Psoas muscle (tissue), 8 donors: ENCODE results near the gene PLAAT2. TPM values are rescaled to one million over a fixed set of nuclear protein-coding genes. Genes with fewer than 3 reads are reported as not detected.

ENCODE experiments used
- ATAC-seq, 4 donors: fragments of 200-7000 bp; cut with Tn5 transposase; one replicate each; pipeline ENCODE4 v1.9.1; 2020; ENCODE audit warnings: moderate library complexity in 3 of 4, mild to moderate bottlenecking in 2 of 4
- DNase-seq, 2 donors: peaks; one replicate each; pipeline ENCODE4 v3.0.0-alpha.2; 2020
- H3K27ac ChIP-seq: fragments of 200-600 bp; one replicate; pipeline ENCODE4 v1.8.0; 2022
- H3K27me3 ChIP-seq, 3 donors: fragments of 200-600 bp in 1 of 3; one replicate each; pipeline versions ENCODE4 v1.6.1 to v1.8.0; 2013 to 2022; ENCODE audit warnings: low read length in 2 of 3, mild to moderate bottlenecking in 2 of 3, moderate library complexity in 1 of 3; ENCODE audit not compliant: insufficient read depth in 3 of 3
- H3K36me3 ChIP-seq, 2 donors: fragments of 200-600 bp in 1 of 2; one replicate each; pipeline versions ENCODE4 v1.6.1 to v1.8.0; 2013 to 2022; ENCODE audit warnings: low read depth in 1 of 2, mild to moderate bottlenecking in 1 of 2, moderate library complexity in 1 of 2; ENCODE audit not compliant: insufficient read depth in 1 of 2
- H3K4me1 ChIP-seq: fragments of 200-600 bp; one replicate; pipeline ENCODE4 v1.8.0; 2022
- H3K4me3 ChIP-seq: fragments of 200-600 bp; one replicate; pipeline ENCODE4 v1.8.0; 2022; ENCODE audit warnings: mild to moderate bottlenecking
- H3K9me3 ChIP-seq: fragments of 200-600 bp; one replicate; pipeline ENCODE4 v1.8.0; 2022
- WGBS, 3 donors: extraction: QIAGEN DNeasy Blood & Tissue Kit; methylation state at CpG; one replicate each; pipeline versions ENCODE4 v1.1.6 to v1.1.7; 2013; 5-methylcytosine and 5-hydroxymethylcytosine counted together
- intact Hi-C, 2 donors: fragments of 100-400 bp; cut with DNase I; formaldehyde crosslinking; loops; one replicate each; pipeline versions ENCODE4 v1.11.0 to v1.14.2; 2022
- polyA plus RNA-seq, 3 donors: library from polyadenylated mRNA; stranded (reverse); fragments of 200-250 nt; gene quantifications; one replicate each; pipeline ENCODE4 v1.2.3, GENCODE V29; 2013
- total RNA-seq, 4 donors: library from RNA; stranded (reverse); fragmentation: NEBNext Ultra II Directional in 2 of 4; extraction: Animal tissue kit (Norgen Biotek cat#: 25700) in 2 of 4; gene quantifications; one replicate each; pipeline versions ENCODE4 v1.2.1 to v1.2.4, GENCODE V29; 2021 to 2023
- TF ChIP-seq, protein P1 (sequence below): fragments of 200-600 bp; IDR thresholded peaks from one replicate; pipeline ENCODE4 v1.8.0; 2022; ENCODE audit warnings: antibody characterized with exemption
- donor health status: healthy with polysubstance abuse.
- donor health status: DM: no; HTN: no; CAD: no; lungs with moderate emphysema.
- donor health status: Bipolar disorder and iron deficiency.
- donor health status: healthy.
- donor health status: DM: yes; HTN: yes; CAD: no.
- donor health status: DM: no; HTN: no; CAD: no.
- donor health status: DM: no; HTN: no; CAD: no.
- donor health status: DM: yes; HTN: yes; CAD: no.

Gene PLAAT2
- total and polyA plus RNA-seq, 7 donors = 0.16 TPM; not detected in 6

DNA sequence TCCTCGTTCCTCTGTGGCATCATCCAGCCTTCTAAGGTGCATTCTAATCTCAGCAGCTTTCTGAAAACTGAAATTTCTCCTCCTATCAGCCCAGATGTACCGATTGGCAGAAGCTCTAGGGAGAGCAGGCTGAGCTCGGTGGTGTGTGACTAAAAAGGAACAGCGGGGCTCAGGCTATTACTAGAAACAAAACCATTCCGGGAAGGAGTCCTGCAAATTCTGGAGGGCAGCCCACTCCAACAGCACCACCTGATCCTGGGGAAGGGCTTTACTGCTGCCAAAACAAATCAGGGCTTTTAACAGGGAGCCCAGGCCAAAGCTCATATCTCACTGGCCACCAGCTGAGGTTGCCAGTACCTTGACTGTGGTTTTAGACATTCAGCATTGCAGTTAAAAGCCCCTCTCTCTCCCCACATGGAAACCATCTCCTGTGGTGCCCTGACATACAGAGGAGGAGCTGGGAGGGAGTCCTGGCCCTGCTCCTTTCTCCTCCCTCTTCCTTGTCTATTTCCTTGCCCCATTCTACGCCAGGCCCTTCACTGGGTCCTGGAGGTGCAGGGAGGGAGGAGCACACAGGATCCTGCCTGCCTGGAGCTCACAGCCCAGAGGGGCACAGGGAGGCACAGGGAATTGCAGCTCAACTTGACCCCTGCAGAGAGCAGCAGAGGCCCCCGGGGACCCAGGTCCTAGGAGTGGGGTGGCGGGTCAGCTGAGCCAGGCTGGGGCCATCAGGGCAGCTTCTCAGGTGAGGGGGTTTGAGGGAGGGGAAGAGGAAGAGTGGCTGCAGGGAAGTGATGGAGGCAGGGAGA is 25.7 kb downstream of the PLAAT2 start:
- peak; percentile 79 to 95 (median 90) for ATAC-seq
- intact Hi-C loops = loop anchor here in 1 of 2 donors (2.0 kb wide), 1 partner anchor 37 kb away; no protein-coding TSS in a partner anchor
- H3K36me3 ChIP-seq = no peaks in the 10 kb centered on the region
- peaks cover 19% of the 10 kb centered on the region for H3K4me1 ChIP-seq
- peak overlapping the region; percentile 79 for H3K27ac ChIP-seq
- peak; percentile 63 to 79 for DNase-seq
- H3K9me3 ChIP-seq = no peaks in the 10 kb centered on the region
- 22 to 25% (median 24%) methylated on average over 8 of the region's 8 CpGs for WGBS, 3 donors
- no peaks in the 10 kb centered on the region for H3K27me3 ChIP-seq
- H3K4me3 ChIP-seq = peak overlapping the region; percentile 66
- TF ChIP-seq, protein P1, sequence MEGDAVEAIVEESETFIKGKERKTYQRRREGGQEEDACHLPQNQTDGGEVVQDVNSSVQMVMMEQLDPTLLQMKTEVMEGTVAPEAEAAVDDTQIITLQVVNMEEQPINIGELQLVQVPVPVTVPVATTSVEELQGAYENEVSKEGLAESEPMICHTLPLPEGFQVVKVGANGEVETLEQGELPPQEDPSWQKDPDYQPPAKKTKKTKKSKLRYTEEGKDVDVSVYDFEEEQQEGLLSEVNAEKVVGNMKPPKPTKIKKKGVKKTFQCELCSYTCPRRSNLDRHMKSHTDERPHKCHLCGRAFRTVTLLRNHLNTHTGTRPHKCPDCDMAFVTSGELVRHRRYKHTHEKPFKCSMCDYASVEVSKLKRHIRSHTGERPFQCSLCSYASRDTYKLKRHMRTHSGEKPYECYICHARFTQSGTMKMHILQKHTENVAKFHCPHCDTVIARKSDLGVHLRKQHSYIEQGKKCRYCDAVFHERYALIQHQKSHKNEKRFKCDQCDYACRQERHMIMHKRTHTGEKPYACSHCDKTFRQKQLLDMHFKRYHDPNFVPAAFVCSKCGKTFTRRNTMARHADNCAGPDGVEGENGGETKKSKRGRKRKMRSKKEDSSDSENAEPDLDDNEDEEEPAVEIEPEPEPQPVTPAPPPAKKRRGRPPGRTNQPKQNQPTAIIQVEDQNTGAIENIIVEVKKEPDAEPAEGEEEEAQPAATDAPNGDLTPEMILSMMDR = no peak

DNA sequence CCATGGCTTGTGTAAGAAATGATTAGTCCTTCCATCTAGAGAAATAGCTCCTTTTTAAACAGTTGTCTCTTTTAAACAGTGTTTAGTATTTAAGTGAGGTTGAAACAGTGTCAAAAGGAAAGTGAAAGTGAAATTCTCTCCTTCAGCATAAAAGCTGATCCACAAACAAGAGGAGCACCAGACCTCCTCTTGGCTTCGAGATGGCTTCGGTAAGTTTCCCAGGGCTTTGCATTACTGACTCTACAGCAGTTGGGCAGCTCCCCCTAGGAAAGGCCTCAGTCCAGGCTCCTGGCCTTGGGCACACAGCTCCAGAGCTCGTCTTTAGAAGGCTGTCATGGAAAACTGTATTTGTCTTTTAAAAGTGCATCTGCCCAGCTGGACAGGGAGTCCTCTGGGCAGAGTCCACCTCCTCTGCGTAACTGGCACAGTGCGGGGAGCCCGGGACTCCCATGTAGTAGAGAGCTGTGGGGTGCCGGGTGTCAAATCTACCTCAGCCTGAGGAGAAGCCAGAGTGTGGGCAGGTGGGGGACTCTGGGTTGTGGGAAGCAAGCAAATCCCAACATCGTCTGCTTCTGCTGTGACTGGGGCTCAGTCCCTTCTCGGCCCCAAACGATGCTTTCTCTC is 26.4 kb downstream of the PLAAT2 start, which contains the start of gene PLAAT4:
Gene PLAAT4 (plus strand): TSS at position 140 of the 624 bp plus-strand sequence. CDS start 61 bp downstream, at position 201.
- H3K27me3 ChIP-seq = no peaks in the 10 kb centered on the region
- peak; percentile 52 to 68 (median 61) for ATAC-seq
- H3K27ac ChIP-seq = peak within 1 kb of the TSS; percentile 79
- intact Hi-C loops = loop anchor here in 1 of 2 donors (2.0 kb wide), 1 partner anchor 38 kb away; no protein-coding TSS in a partner anchor
- H3K4me3 ChIP-seq = peak within 1 kb of the TSS; percentile 66
- no peaks in the 10 kb centered on the region for H3K36me3 ChIP-seq
- TF ChIP-seq, protein P1 = no peak
- no peaks in the 10 kb centered on the region for H3K9me3 ChIP-seq
- 3 to 13% (median 5%) methylated on average over 10 of the region's 10 CpGs for WGBS, 3 donors
- peak in 1 of 2 donors; percentile 23 for DNase-seq
- H3K4me1 ChIP-seq = peaks cover 19% of the 10 kb centered on the region

DNA sequence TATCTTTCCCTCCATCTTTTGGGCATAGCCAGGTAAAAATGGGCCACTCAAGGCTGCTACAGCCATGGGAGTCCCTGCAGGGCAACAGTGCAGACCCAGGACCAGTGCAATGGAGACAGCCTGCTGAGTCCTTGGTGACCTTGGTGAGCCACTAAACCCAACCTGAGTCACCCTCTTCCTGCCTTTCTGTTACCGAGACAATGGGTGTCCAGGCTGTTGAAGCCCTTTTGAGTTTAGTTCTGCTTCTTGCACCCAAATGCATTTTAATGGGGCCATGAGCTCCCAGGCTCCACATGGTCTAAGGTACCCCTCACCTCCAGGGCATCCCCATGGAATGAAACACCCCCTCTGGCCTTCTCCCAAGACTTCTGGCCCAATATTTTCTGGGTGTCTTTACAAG is 27.4 kb downstream of the PLAAT2 start:
- H3K4me3 ChIP-seq = no peak overlapping the region
- H3K27ac ChIP-seq = no peak overlapping the region
- no peak for ATAC-seq
- H3K36me3 ChIP-seq = no peaks in the 10 kb centered on the region
- H3K4me1 ChIP-seq = peaks cover 19% of the 10 kb centered on the region
- 79 to 91% (median 86%) methylated on average over 1 of the region's 1 CpG for WGBS, 3 donors
- intact Hi-C loops = loop anchor here in 1 of 2 donors (2.0 kb wide), 1 partner anchor 39 kb away; no protein-coding TSS in a partner anchor
- no peaks in the 10 kb centered on the region for H3K27me3 ChIP-seq
- no peaks in the 10 kb centered on the region for H3K9me3 ChIP-seq
- TF ChIP-seq, protein P1 = no peak
- DNase-seq = no peak

DNA sequence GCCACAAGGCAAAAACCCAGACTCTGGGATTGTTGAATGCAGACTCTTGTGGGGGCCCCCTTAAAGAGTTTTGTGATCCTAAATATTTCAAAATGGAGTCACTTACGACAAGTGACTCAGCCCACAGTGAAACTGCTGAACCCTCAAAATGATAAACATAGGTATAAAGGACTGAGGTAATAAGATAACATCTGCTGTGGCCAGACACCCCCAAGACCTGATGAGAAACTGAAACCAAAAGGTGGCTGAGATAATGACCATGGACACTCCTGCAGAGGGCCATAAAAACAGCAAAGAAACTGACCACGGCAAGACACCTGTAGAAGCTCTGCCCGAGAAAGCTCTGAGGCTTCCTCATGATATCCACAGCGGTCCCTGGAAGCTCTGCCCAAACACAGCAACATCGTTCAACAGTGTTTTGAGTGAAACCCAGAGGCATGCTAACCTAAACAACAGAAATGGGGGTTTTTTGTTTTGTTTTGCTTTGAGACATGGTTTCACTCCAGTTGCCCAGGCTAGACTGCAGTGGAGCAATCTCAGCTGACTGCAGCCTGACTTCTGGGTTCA is 28.2 kb downstream of the PLAAT2 start:
- TF ChIP-seq, protein P1 = no peak
- intact Hi-C loops = no loop called here
- 91 to 94% (median 91%) methylated on average over 5 of the region's 5 CpGs for WGBS, 3 donors

More for the DNA sequence above, 28.2 kb downstream of the PLAAT2 start:
- DNase-seq (no peak), ATAC-seq (no peak)
- Histone ChIP-seq H3K4me1 (peaks cover 19% of the 10 kb centered on the region), H3K27me3 (no peaks in the 10 kb centered on the region), H3K4me3 (no peak overlapping the region), H3K9me3 (no peaks in the 10 kb centered on the region), H3K36me3 (no peaks in the 10 kb centered on the region), H3K27ac (no peak overlapping the region)
